ENCODE data around the gene FBLN2.

Gene FBLN2

DNA sequence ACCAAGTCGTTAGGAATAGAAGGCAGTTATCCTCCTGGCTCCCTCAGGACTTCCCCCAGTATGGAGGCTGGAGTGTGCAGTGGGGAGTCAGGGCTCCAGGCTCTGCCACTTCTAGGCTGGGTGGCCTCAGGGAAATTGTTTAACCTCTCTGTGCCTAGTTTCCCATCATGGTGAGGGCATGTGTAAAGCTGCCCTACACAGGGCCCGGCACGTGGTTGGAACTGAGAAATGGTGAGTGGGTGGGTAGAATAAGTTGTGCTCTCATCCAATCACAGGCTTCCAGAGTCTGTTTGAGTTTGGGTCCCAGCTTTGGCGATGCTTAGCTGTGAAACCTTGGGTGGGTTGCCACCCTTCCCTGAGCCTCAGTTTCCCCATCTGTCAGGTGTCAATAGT is 117.3 kb downstream of the FBLN2 start:
- TF ChIP-seq CEBPB (IDR thresholded peaks at IDR 0.05) (no peak), FOXM1 (IDR thresholded peaks at IDR 0.05; ENCODE audit: borderline replicate concordance, low read depth) (no peak), TCF12 (IDR thresholded peaks at IDR 0.05; ENCODE audit: low read depth) (no peak), YY1 (IDR thresholded peaks at IDR 0.05; ENCODE audit: low read depth) (no peak)

DNA sequence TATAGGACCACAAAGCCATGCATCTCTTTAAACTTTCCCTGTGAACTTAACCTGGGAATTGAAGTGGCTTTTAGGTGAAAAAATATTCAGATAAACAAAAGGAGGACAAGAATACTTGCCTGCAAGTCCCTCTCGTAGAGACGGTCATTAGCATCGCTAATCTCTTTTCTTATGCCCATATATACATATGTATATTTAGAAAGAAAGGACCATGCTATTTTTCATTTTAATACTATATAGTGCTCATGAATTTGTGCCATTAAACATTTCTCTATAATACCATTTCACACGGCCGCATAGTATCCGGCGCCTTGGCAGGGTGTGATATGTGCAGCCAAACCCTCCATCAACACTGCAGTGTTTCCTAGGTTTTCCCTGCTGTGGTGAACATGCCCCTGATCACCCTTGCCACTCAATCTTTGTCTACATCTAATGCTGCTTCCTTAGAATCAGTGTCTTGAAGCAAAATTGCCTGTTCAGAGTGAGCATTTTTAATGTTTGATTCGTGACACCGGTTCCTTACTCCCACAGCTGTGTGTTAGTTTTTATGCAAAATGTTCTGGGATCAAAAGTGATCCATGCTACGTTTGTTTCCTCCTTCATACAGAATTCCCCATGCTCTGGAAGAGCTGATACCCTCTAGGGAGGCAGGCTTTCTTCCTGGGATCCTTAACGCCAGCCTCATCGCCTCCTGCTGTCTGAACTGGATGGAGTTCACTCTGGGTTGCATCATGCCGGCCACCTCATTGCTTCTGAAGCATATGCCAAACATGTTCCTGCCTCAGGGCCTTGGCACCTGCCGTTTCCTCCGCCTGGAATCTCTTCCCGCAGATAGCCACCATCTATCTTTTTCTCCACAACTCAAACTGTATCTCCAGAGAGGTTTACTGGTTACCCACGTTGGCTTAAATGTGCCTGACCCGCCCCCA is 118.1 kb downstream of the FBLN2 start:
- TF ChIP-seq TAF1 (IDR thresholded peaks at IDR 0.05; ENCODE audit: low read depth) = no peak
- no peak for TF ChIP-seq EP300 (IDR thresholded peaks at IDR 0.05; ENCODE audit: borderline replicate concordance)
- no peak for TF ChIP-seq USF1 (IDR thresholded peaks at IDR 0.05)
- TF ChIP-seq CREB1 (IDR thresholded peaks at IDR 0.05; ENCODE audit: low read depth) = no peak
- TF ChIP-seq ZBTB7A (IDR thresholded peaks at IDR 0.05; ENCODE audit: low read depth) = no peak
- no peak for TF ChIP-seq EGR1 (IDR thresholded peaks at IDR 0.05)
- peak; percentile 59 for TF ChIP-seq CEBPB (IDR thresholded peaks at IDR 0.05)

DNA sequence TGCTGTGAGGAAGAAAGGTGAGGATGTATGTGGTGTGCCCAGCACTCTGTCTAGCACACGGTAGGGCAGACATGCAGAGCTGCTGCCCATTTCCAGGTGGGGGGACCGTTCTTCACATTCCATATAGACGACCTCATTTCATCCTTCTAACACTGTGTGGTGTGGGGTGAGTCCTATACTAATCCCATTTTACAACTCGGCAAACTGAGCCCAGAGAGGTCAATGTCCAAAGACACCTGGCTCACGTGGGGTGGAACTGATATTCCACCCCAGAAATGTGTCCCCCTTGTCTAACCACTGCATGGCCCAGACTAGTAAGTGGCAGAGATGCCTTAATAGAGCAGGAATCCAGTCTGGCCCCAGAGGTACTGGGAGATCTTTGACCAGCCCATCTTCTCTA is 119.2 kb downstream of the FBLN2 start:
- TF ChIP-seq CREB1 (IDR thresholded peaks at IDR 0.05; ENCODE audit: low read depth) (no peak), YY1 (IDR thresholded peaks at IDR 0.05; ENCODE audit: low read depth) (no peak), USF1 (IDR thresholded peaks at IDR 0.05) (no peak), TAF1 (IDR thresholded peaks at IDR 0.05; ENCODE audit: low read depth) (no peak), CEBPB (IDR thresholded peaks at IDR 0.05) (no peak), TEAD4 (IDR thresholded peaks at IDR 0.05) (no peak)

GRCh38 chr3:13669457-13669856 is 120.5 kb downstream of the FBLN2 start:
- TF ChIP-seq CREB1 (IDR thresholded peaks at IDR 0.05; ENCODE audit: low read depth) (no peak), NFIC (IDR thresholded peaks at IDR 0.05) (no peak), TAF1 (IDR thresholded peaks at IDR 0.05; ENCODE audit: low read depth) (no peak), ZBTB7A (IDR thresholded peaks at IDR 0.05; ENCODE audit: low read depth) (no peak), USF1 (IDR thresholded peaks at IDR 0.05) (no peak), TEAD4 (IDR thresholded peaks at IDR 0.05) (no peak), CEBPB (IDR thresholded peaks at IDR 0.05) (no peak), FOXM1 (IDR thresholded peaks at IDR 0.05; ENCODE audit: borderline replicate concordance, low read depth) (no peak), TCF12 (IDR thresholded peaks at IDR 0.05; ENCODE audit: low read depth) (no peak), RAD21 (IDR thresholded peaks at IDR 0.05; ENCODE audit: low read depth) (no peak), MAX (IDR thresholded peaks at IDR 0.05) (no peak)

DNA sequence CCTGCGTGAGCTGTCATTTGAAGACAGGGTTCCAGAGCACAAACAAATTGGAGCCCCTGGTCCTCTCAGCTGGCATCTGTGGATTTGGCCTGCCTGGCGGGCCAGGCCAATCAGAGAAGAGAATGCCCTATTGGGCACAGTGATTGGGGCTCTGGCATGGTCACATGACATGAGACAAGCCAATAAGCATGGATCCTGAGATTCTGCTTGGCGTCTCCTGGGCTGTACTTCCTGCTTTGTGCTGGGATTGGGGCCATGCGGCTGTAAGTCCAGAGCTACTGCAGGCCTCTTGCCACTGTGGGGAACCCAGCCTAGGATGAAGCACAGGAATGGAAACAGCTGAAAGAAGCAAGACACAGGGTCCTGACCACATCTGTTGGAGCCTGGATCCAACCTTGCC is 121.4 kb downstream of the FBLN2 start:
- TF ChIP-seq MAX (IDR thresholded peaks at IDR 0.05) (peak; percentile 33; the same call in 1 of the 2 replicates), USF1 (IDR thresholded peaks at IDR 0.05) (peak; percentile 81), FOXM1 (IDR thresholded peaks at IDR 0.05; ENCODE audit: borderline replicate concordance, low read depth) (no peak)

- TF ChIP-seq CREB1 (IDR thresholded peaks at IDR 0.05; ENCODE audit: low read depth) = no peak
- no peak for TF ChIP-seq TAF1 (IDR thresholded peaks at IDR 0.05; ENCODE audit: low read depth)
- no peak for TF ChIP-seq RAD21 (IDR thresholded peaks at IDR 0.05; ENCODE audit: low read depth)
- peak; percentile 98 for TF ChIP-seq NFIC (IDR thresholded peaks at IDR 0.05)
- peak; percentile 98 for TF ChIP-seq EP300 (IDR thresholded peaks at IDR 0.05; ENCODE audit: borderline replicate concordance)
- peak; percentile 77 for TF ChIP-seq TEAD4 (IDR thresholded peaks at IDR 0.05)
- TF ChIP-seq, protein P1, sequence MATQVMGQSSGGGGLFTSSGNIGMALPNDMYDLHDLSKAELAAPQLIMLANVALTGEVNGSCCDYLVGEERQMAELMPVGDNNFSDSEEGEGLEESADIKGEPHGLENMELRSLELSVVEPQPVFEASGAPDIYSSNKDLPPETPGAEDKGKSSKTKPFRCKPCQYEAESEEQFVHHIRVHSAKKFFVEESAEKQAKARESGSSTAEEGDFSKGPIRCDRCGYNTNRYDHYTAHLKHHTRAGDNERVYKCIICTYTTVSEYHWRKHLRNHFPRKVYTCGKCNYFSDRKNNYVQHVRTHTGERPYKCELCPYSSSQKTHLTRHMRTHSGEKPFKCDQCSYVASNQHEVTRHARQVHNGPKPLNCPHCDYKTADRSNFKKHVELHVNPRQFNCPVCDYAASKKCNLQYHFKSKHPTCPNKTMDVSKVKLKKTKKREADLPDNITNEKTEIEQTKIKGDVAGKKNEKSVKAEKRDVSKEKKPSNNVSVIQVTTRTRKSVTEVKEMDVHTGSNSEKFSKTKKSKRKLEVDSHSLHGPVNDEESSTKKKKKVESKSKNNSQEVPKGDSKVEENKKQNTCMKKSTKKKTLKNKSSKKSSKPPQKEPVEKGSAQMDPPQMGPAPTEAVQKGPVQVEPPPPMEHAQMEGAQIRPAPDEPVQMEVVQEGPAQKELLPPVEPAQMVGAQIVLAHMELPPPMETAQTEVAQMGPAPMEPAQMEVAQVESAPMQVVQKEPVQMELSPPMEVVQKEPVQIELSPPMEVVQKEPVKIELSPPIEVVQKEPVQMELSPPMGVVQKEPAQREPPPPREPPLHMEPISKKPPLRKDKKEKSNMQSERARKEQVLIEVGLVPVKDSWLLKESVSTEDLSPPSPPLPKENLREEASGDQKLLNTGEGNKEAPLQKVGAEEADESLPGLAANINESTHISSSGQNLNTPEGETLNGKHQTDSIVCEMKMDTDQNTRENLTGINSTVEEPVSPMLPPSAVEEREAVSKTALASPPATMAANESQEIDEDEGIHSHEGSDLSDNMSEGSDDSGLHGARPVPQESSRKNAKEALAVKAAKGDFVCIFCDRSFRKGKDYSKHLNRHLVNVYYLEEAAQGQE (IDR thresholded peaks at IDR 0.05; ENCODE audit: low read depth) = no peak
- no peak for TF ChIP-seq CEBPB (IDR thresholded peaks at IDR 0.05)
- TF ChIP-seq EGR1 (IDR thresholded peaks at IDR 0.05) = no peak
- no peak for TF ChIP-seq USF1 (IDR thresholded peaks at IDR 0.05)
- TF ChIP-seq YY1 (IDR thresholded peaks at IDR 0.05; ENCODE audit: low read depth) = no peak
- TF ChIP-seq MAX (IDR thresholded peaks at IDR 0.05) = peak; percentile 59
- TF ChIP-seq TCF12 (IDR thresholded peaks at IDR 0.05; ENCODE audit: low read depth) = peak; percentile 99
- peak; percentile 98 for TF ChIP-seq FOXM1 (IDR thresholded peaks at IDR 0.05; ENCODE audit: borderline replicate concordance, low read depth)
- TF ChIP-seq ZBTB7A (IDR thresholded peaks at IDR 0.05; ENCODE audit: low read depth) = no peak
Observed at GRCh38 chr3:13671482-13672233, 122.7 kb downstream of the FBLN2 start.
